ENCODE results near the gene BMPR1A.

DNA sequence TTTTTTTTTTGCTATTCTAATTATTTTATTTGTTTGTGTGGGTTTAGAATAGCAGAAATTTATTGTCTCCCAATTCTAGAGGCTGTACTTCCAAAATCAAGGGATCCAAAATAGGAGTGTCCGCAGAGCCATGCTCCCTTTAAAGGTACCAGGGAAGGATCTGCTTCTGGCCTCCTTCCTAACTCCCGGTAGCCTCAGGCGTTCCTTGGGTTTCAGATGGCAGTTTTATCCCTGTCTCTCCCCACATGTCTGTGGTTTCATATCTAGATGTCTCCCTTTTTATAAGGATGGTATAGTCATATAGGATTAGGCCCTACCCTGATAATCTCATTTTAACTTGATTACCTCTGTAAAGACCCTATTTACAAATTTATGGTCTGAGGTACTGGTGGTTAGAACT lies 48.4 kb downstream of the BMPR1A start:
- TF ChIP-seq, protein P1, sequence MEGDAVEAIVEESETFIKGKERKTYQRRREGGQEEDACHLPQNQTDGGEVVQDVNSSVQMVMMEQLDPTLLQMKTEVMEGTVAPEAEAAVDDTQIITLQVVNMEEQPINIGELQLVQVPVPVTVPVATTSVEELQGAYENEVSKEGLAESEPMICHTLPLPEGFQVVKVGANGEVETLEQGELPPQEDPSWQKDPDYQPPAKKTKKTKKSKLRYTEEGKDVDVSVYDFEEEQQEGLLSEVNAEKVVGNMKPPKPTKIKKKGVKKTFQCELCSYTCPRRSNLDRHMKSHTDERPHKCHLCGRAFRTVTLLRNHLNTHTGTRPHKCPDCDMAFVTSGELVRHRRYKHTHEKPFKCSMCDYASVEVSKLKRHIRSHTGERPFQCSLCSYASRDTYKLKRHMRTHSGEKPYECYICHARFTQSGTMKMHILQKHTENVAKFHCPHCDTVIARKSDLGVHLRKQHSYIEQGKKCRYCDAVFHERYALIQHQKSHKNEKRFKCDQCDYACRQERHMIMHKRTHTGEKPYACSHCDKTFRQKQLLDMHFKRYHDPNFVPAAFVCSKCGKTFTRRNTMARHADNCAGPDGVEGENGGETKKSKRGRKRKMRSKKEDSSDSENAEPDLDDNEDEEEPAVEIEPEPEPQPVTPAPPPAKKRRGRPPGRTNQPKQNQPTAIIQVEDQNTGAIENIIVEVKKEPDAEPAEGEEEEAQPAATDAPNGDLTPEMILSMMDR (IDR thresholded peaks at IDR 0.05) = no peak
- TF ChIP-seq POLR2A (IDR thresholded peaks at IDR 0.05) = no peak

Measured in suprapubic skin (tissue), 3 donors.